ENCODE measurements around the gene ANKRD63. TPM values are rescaled to one million over a fixed set of nuclear protein-coding genes. Genes with fewer than 3 reads are reported as not detected.
A peak's percentile ranks its signal among the peaks of the same experiment; 100 is the strongest.

ANKRD63 gene
- total and polyA plus RNA-seq, 9 of the 15 experiments (the other 6 are each of a cell fraction or from before 2014, with no cell fraction given): 1.3 to 2.0 (median 1.8) TPM; not detected in 6

GRCh38 chr15:40307421-40308211 is 24.8 kb upstream of the ANKRD63 start, which contains the start of gene PLCB2 (continued):
- TF ChIP-seq, protein P1, sequence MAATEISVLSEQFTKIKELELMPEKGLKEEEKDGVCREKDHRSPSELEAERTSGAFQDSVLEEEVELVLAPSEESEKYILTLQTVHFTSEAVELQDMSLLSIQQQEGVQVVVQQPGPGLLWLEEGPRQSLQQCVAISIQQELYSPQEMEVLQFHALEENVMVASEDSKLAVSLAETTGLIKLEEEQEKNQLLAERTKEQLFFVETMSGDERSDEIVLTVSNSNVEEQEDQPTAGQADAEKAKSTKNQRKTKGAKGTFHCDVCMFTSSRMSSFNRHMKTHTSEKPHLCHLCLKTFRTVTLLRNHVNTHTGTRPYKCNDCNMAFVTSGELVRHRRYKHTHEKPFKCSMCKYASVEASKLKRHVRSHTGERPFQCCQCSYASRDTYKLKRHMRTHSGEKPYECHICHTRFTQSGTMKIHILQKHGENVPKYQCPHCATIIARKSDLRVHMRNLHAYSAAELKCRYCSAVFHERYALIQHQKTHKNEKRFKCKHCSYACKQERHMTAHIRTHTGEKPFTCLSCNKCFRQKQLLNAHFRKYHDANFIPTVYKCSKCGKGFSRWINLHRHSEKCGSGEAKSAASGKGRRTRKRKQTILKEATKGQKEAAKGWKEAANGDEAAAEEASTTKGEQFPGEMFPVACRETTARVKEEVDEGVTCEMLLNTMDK (IDR thresholded peaks at IDR 0.05; ENCODE audit: borderline replicate concordance, insufficient read depth, low read depth, low read length, poor library complexity, severe bottlenecking): peak; percentile 58
- TF ChIP-seq SPI1 (IDR thresholded peaks at IDR 0.05; ENCODE audit: borderline replicate concordance, low read depth, low read length) (peak; percentile 44; the same call in 1 of the 2 replicates), KDM2B (CRISPR knock-in tag; IDR thresholded peaks at IDR 0.05) (no peak), SREBF2 (CRISPR knock-in tag; IDR thresholded peaks at IDR 0.05) (no peak), ESRRA (IDR thresholded peaks at IDR 0.05; ENCODE audit: borderline replicate concordance, low read depth) (no peak), PHB (CRISPR knock-in tag; IDR thresholded peaks at IDR 0.05) (no peak), NR1H2 (CRISPR knock-in tag; IDR thresholded peaks at IDR 0.05) (no peak), SAFB2 (IDR thresholded peaks at IDR 0.05; ENCODE audit: borderline replicate concordance, low read depth, low read length, severe bottlenecking) (no peak), EGR1 (conservative IDR thresholded peaks at IDR 0.05) (no peak), NFRKB (IDR thresholded peaks at IDR 0.05; ENCODE audit: low read depth) (no peak), ZBTB7A (IDR thresholded peaks at IDR 0.05; ENCODE audit: borderline replicate concordance, control insufficient read depth, low read depth, low read length) (peak; percentile 37; the same call in 1 of the 2 replicates), ZNF507 (tag; conservative IDR thresholded peaks at IDR 0.05) (no peak), RBFOX2 (IDR thresholded peaks at IDR 0.05; ENCODE audit: low read depth, low read length) (peak; percentile 44; the same call in 1 of the 2 replicates), ZNF655 (CRISPR knock-in tag; IDR thresholded peaks at IDR 0.05) (no peak), TCF3 (CRISPR knock-in tag; IDR thresholded peaks at IDR 0.05) (no peak), RAD21 (CRISPR knock-in tag; conservative IDR thresholded peaks at IDR 0.05 in 1 of 2, IDR thresholded peaks at IDR 0.05 in 1 of 2) (peak in 1 of 2 experiments; percentile 6; a peak in 1 of 4 replicates), TOE1 (IDR thresholded peaks at IDR 0.05; ENCODE audit: borderline replicate concordance) (no peak), TOE1 (CRISPR knock-in tag; IDR thresholded peaks at IDR 0.05; ENCODE audit: borderline replicate concordance, low read depth) (no peak), GABPA (tag; conservative IDR thresholded peaks at IDR 0.05; ENCODE audit: low read depth) (peak; percentile 73), SMARCA4 (IDR thresholded peaks at IDR 0.05) (no peak), ZNF589 (CRISPR knock-in tag; IDR thresholded peaks at IDR 0.05; ENCODE audit: low read depth) (0 out of 2 replicates have a peak, but pooled peaks have one; percentile 34), ZNF79 (CRISPR knock-in tag; IDR thresholded peaks at IDR 0.05; ENCODE audit: low read depth) (no peak)
- TF ChIP-seq, protein P2, sequence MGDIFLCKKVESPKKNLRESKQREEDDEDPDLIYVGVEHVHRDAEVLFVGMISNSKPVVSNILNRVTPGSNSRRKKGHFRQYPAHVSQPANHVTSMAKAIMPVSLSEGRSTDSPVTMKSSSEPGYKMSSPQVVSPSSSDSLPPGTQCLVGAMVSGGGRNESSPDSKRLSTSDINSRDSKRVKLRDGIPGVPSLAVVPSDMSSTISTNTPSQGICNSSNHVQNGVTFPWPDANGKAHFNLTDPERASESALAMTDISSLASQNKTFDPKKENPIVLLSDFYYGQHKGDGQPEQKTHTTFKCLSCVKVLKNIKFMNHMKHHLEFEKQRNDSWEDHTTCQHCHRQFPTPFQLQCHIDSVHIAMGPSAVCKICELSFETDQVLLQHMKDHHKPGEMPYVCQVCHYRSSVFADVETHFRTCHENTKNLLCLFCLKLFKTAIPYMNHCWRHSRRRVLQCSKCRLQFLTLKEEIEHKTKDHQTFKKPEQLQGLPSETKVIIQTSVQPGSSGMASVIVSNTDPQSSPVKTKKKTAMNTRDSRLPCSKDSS (IDR thresholded peaks at IDR 0.05; ENCODE audit: low read depth, partially characterized antibody): no peak

Measured in K562 (cell line).